ENCODE results near the gene RTCA.
"Not testable (repeated sequence)": the region's sequence is repeated elsewhere in the genome, so short reads cannot be mapped to it uniquely, and the experiment has no call there.

RTCA gene

DNA sequence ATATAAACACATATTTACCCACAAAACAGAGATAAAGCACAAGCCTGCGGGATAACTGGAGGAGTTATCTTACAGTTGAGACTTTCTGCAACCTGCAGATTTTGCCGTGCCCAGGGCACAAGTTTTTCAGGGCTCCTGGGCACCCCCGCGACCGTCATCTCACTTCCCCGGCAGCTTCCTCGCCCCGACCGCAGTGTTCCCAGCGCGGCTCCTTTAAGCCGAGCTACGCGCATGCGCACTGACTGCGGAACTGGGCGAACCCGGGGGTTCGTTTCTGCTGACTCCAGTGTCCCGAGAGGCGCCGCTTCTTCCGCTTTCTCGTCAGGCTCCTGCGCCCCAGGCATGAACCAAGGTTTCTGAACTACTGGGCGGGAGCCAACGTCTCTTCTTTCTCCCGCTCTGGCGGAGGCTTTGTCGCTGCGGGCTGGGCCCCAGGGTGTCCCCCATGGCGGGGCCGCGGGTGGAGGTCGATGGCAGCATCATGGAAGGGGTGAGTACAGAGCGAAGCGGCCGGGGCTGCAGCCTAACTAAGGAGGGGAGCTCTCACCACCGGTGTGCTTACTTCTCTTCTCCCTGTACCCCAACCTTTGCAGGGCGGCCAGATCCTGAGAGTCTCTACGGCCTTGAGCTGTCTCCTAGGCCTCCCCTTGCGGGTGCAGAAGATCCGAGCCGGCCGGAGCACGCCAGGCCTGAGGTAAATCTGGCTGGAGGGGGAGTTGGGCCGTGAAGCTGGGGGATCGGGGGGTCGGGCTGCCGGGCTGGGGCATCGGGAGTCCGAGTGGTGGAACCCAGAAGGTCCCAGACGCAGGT, at the start of gene RTCA:
Gene RTCA, plus strand, starts transcription at position 286 of the 810 bp plus-strand sequence. Its CDS starts 160 bp downstream, at position 446.
- peak; percentile 95 to 96 for DNase-seq

DNA sequence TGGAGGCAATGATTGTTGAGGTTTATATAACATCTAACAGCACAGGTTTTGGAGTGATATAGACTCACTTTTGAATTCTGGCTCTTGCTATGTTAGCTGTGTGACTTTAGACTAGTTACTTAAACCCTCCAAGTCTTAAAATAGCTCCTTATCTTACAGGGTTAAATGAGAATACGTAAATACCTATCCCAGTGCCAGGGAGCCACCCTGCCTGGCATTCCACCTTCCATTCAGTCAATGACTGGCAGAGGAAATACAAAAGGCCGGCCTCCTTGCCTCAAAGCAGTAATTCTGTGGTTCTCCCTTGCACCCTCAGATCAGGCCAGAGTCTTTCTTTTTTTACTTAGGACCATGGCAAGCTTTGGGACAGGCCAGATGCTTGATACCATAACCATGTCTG, 48.2 kb upstream of the RTCA start:
- DNase-seq, result no peak

DNA sequence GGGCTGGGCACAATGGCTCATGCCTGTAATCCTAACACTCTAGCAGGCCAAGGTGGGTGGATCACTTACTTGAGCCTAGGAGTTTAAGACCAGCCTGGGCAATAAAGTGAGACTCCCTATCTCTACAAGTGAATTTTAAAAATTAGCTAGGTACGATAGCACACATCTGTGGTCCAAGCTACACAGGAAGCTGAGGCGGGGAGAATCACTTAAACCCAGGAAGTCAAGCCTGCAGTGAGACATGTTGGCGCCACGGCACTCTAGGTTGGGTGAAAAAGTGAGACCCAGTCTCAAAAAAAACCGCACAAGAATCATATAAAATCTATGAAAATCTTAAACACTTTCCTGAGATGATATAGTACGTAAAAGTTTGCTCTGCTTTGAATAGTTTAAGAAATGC, 46.6 kb upstream of the RTCA start:
- DNase-seq, result no peak

DNA sequence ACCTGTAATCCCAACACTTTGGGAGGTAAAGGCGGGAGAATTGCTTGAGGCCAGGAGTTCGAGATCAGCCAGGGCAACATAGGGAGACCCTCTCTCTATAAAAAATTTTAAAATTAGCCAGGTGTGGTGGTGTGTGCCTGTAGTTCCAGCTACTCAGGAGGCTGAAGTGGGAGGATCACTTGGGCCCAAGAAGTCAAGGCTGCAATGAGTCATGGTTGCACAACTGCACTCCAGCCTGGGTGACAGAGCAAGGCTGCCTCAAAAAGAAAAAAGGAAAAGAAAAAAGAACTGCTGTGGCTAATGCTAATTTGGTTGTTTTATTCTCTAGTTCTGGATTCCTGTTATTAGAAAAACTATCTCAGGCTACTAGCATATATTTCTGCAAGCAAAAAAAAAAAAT, 46.1 kb upstream of the RTCA start:
- no peak for DNase-seq

DNA sequence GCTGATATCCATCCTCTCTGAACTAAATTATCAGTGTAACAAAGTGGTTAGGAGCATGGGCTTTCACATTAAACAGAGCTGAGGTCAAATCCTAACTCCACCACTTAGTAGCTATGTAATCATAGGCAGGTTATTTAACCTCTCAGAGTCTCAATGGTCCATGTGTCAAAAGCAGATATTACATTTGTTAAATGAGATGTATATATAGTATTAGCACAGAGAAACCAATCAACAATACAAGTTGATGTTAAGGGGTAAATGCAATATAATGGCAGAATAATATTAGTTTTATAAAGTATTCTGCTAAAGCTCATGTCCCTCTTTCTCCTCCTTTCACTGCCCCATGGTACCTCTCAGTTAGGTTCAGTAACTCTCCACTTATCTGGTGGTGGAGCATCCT, 43.6 kb upstream of the RTCA start:
- DNase-seq, result no peak

DNA sequence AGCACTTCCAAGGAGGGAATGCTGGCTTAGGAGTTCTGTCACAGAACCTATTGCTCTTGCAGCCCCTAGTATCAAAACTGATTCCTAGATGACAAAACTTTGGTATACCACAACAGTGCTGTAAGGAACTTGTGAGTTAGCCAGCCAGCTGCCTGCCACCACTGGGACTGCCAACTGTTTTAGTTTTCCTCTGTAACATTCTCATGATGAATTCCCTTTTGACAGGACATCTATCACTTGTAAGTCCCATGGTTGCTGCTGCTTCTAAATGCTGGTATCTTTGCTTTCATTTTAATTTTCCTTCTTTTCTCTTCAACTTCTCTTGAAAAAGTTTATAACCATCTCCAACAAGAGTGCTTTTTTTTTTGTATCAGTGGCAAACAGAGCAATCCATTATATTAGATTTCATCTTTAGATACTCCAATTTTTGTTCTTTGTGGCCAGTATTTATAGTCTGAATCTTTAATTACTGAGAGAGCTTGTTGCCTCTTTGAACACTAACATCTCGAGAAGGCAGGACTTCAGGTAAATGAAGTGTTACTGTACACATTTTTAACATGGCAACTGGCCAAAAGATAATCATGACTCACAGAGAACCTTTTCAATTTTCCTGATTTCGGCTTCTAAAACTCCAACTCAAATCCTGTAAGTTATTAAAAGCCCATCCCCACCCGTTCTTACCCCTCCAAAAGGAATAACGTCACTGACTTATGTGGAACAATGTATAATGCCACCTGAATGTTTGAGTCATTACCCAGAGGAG, 36.2 kb upstream of the RTCA start:
- DNase-seq, result no peak

DNA sequence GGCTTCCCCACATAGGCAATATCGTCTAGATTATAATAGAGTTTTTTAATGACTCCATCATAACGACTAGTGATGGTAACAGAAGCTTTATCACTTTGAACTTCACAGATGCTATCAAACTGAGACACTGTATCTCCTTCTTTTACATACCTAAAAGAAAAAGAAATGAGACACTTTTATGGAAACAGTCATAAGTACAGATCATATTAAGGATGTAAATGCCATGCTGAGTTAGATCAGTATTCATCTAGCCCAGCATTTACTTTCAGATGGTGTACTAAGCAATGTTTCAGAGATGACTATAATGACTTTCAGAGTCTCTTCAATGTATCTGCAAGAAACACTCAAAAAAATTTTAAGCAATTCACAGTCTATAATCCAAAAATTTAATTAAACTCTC, 35.3 kb upstream of the RTCA start:
- no peak for DNase-seq

DNA sequence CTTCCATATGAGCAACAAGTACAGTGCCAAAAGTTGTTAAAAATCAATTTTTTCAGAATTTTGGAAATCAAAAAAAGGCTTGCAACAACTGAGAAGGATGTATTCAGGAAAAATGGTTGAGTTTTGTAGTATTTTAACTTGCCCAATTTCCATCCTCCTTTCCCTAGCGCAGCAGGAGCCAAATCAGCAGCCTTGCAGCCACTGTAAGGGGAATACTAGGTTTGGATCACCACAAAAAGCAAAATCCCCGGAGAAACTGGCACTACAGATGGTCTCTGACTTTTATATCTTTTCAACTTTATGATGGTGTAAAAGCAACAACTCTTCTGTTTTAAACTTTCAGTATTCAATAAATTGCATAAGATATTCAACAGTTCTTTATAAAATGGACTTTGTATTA, 34.3 kb upstream of the RTCA start:
- DNase-seq, result no peak

DNA sequence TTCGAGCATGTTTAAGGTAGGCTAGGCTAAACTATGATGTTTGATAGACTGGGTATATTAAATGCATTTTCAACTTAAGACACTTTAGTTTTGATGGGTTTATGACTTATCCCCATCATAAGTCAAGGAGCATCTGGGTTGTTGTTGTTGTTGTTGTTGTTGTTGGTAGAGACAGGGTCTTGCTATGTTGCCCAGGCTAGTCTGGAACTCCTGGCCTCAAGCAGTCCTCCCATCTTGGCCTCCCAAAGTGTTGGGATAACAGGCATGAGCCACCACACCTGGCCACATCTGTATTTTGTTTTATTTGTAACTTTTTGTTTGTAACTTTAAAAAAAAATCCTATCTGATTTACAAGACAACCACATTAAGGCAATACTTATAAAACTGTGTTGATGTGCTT, 33.9 kb upstream of the RTCA start:
- no peak for DNase-seq

DNA sequence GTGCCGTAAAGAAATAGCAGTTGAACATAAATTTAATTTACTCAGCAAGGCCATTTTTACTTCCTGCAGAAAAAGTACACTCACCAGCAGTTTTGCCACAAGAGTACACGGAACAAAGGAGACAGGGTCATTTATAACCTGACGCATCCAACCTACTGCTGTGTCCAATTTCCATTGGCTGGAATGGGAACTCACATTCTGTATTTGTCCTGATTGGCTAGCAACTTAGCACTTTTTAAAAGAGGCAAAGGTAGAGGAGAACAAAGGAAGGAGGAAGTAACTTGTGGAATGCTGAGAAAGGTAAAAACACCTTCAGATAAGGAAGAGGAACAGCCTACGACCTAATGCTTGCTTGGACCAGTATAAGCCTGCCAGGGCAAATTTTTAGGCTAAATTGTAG, 32.5 kb upstream of the RTCA start:
- not testable (repeated sequence) for DNase-seq

DNA sequence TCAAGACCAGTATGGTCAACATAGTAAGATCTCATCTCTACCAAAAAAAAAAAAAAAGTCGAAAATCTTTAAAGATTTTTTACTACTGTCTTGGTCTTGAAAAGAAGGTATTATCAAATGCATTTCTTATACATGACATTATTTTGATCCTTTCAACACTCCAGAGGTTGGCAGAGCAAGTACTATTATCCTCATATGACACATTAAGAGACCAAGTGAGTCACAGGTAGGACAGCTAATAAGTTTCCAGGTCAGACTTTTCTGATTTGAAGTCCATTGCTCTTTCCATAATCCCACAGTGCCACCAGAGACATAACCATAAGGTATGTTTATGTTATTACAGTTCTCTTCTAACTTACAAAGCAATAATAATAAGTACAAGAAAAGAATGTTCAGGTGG, 31.6 kb upstream of the RTCA start:
- no peak for DNase-seq

DNA sequence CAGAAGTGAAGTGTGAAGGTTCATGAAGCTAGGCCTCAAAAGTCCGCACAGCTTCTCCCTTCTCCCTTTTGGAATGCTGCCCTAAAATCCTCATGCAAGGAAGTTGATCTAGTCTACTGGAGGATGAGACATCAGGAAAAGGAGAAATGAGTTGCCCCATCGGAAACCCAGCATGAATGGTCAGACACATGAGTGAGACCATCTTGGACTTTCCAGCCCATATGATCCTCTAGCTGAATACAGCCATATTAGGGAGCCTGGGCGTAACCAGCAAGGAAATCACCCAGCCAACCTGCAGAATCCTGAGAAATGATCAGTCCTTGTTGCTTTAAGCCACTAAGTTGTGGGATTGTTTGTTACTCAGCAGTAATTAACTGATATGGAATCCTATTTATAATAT, 28.9 kb upstream of the RTCA start:
- DNase-seq, result no peak

DNA sequence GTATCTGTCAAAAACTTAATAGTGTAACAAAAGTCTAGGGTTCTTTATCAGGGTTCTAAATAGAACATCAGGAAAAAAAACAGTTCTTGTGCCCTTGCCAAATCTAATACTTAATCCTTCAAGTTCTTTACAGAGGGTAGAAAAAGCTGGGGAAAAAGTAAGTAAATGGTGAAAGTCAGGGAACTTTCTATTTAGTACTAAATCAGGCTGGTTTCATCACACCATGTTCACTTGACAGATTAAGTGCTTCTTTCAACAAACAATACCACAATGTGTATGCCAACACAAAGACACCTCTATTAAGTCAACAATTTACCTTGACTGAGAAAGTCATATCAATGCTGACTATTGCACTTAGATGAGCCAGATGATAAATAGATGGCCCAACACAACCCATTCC, 26.1 kb upstream of the RTCA start:
- DNase-seq, result no peak

DNA sequence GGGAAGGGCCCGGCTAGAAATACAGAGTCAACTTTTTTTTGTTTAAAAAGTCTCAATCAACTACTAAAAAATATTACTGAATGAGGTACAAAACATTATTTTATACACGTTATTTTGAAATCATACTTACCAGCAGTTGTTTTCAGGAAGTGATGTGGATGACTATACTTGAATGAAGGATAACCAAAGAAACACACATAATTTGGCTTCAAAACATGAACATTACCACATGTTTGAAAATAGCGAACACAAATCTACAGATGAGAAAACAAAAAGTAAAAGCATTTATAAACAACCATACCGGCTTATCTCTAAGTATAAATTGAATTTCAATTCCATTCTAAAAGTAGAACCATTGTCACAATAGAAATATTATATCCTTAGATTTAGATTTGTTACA, 25.4 kb upstream of the RTCA start:
- DNase-seq, result no peak

DNA sequence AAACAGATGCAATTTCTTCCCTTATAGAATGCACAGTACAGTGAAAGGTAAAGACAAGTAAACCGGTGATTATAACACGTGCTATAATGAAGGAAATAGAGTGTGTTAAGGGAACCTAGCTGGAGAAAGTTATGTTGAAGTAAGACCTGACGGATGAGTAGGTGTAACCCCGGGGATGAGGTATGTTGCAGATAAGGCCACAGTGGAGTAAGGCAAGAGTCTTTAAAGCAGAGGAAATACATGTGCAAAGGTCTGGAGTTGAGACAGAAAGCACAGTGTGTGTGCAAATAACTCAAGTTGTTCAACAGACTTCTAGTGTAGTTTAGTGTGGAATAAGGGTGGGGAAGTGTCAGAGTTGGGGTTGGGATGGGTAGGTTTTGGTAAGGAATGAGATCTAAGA, 19.3 kb upstream of the RTCA start:
- DNase-seq, result no peak

DNA sequence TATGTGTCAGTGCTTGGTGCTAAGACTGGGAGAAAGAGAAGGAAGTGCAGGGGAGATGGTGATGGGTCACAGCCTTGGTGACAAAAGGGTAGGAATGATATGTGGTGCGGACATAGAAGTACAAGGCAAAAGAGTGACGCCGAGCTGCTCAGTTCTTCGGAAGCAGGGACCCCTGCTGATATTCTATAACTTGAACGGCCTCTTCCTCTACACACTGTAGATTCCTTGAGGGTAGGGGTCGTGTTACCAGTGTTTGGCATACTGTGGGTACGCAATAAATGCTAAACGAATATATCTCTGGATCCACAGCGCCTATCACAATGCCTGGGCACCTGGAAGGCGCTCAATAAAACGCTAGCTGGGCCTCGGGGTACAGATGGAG, 16.9 kb upstream of the RTCA start:
- no peak for DNase-seq

DNA sequence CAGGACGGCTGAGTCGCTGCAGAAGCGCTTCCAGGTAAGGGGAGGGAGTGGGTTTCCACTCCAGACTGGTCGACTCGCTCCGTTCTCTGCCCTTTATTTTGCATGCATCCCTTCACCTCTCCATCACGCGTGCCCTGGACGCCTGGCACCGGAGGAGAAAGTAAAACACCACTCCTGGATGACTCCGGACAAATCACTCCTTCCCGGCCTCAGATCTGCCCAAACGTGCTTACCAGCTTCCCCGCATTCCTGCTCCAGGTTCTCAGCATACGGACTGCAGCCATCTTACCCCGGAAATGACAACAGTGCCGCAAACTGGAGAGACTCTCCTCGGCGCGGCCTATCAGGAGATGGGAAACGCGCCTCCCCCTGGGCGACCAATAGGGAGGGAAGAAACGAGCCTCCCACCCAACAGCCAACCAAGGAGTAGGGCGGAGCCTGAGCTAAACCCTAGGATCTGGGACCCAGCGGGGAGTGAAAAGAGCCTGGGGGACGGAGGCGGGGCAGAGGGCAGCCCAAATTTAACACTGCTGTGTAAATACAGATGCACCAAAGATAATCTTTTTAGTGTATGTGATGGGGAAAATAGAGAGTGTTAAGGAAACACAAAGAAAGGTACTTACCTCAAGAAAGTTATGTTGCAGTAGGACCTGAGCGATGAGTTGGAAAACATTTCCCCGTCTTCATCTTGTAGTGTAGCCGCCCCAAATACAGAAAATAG, 16.3 kb upstream of the RTCA start, which contains the start of gene DBT:
Gene DBT, minus strand, starts transcription at position 298 of the 721 bp plus-strand sequence. Its CDS starts 14 bp downstream, at position 284.
- peak; percentile 91 to 92 for DNase-seq

DNA sequence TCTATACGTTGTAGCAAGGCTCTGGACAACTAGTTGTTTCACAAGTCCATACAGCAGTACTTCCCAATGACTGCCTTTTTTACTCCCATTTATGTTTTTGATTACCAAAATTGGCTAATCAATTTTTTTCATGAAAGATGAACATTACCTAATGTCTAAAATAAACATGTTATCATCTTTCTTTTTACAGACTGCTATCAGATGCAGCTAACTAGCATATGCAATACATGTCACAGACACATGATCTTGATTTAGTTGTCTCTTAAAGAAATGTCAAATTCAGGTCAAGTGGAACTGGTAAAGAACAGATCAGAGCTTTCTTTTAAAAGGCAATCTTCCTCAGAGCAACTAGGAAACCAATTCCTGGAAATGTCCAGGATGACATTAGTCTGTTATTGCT, 15.8 kb upstream of the RTCA start:
- no peak for DNase-seq

DNA sequence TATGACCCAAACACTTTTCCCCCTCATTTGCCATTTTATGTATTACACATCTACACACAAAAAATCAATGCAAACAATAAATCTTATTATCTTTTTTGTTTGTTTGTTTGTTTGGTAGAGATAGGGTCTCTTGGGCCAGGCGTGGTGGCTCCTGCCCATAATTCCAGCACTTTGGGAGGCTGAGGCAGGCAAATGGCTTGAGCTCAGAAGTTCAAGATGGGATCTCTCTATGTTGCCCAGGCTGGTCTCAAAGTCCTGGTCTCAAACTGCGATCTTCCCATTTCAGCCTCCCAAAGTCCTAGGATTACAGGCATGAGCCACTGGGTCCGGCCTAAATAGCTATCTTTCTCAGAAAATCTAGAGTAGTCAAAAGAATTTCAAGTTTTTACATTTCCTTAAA, 15.2 kb upstream of the RTCA start:
- no peak for DNase-seq

DNA sequence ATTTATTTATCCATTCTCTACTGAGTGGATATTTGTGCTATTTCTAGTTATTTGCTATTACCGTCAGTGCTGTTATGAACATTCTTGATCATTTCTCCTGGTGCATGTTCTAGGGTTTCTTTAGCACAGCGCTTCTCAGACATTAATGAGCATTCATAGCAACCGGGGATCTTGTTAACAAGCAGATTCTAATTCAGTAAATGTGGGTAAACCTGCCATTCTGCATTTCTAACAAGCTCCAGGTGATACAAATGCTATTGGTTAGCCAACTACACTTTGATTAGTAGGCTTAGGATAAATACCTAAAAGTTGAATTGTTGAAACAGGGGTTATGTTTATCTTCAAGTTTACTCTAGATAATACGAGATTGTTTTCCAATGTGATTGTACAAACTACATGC, 13.1 kb upstream of the RTCA start:
- DNase-seq, result no peak

DNA sequence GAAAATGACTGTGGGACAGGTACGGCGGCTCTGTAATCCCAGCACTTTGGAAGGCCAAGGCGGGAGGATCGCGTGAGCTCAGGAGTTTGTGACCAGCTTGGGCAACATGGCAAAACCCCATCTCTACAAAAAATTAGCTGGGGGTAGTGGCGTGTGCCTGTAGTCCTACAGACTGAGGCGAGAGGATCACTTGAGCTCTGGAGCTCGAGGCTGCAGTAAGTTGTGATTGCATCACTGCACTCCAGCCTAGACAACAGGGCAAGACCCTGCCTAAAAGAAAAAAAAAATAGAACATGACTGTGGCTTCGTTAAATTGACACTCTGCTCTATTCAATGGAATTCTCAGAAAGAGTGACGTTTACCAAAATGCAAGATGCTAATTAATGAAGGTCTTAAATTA, 12.5 kb upstream of the RTCA start:
- no peak for DNase-seq

DNA sequence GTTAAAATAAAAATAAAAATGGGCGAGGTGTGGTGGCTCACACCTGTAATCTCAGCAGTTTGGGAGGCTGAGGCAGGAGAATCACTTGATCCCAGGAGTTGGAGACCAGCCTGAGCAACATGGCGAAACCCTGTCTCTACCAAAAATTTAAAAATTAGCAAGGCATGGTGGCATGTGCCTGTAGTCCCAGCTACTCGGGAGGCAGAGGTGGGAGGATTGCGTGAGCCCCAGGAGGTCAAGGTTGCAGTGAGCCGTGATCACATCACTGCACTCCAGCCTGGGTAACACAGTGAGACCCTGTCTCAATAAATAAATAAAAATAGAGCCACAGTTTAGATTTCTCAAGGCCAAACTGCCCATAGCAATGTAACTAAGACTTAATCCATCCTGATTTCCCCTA, 9.7 kb upstream of the RTCA start:
- not testable (repeated sequence) for DNase-seq

DNA sequence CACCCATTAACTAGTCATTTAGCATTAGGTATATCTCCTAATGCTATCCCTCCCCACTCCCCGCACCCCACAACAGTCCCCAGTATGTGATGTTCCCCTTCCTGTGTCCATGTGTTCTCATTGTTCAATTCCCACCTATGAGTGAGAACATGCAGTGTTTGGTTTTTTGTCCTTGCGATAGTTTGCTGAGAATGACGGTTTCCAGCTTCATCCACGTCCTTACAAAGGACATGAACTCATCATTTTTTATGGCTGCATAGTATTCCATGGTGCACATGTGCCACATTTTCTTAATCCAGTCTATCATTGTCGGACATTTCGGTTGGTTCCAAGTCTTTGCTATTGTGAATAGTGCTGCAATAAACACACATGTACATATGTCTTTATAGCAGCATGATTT, 7.6 kb upstream of the RTCA start:
- not testable (repeated sequence) for DNase-seq

DNA sequence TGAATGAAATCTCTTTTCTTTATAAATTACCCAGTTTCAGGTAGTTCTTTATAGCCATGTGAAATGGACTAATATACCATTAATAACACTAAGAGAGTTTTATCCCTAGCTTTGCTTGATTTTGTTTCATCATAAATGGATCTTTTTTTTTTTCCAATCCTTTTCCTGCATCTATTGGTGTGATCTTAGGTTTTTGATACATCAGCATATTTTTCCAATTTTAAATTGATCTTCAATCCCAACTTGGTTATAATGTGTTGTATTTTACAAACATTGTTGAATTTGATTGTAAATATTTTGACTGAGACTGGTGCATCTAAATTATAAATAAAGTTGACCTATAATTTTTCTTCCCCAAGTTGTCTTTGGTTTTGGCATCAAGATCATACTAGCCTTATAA, 4.3 kb upstream of the RTCA start:
- no peak for DNase-seq
